Colonic mucosa (tissue), 4 donors: ENCODE data around the gene SRF. TPM values are rescaled to one million over a fixed set of nuclear protein-coding genes. Genes with fewer than 3 reads are reported as not detected.

ENCODE experiments used
- DNase-seq: peaks from one replicate; pipeline ENCODE4 v3.0.0-alpha.2; 2020
- H3K27ac ChIP-seq: fragments of 200-600 bp; one replicate; pipeline ENCODE4 v1.8.0; 2021
- H3K27me3 ChIP-seq: fragments of 200-600 bp; one replicate; pipeline ENCODE4 v1.8.0; 2021
- H3K36me3 ChIP-seq: fragments of 200-600 bp; one replicate; pipeline ENCODE4 v1.8.0; 2021
- H3K4me1 ChIP-seq: fragments of 200-600 bp; one replicate; pipeline ENCODE4 v1.8.0; 2021; ENCODE audit warnings: mild to moderate bottlenecking
- H3K4me3 ChIP-seq: fragments of 200-600 bp; one replicate; pipeline ENCODE4 v1.8.0; 2021
- H3K9ac ChIP-seq, 2 donors: one replicate each; pipeline ENCODE4 v1.7.0; 2013; ENCODE audit warnings: control low read depth in 2 of 2, low read depth in 2 of 2, low read length in 2 of 2
- H3K9me3 ChIP-seq: fragments of 200-600 bp; one replicate; pipeline ENCODE4 v1.8.0; 2021
- intact Hi-C: fragments of 100-400 bp; cut with DNase I; formaldehyde crosslinking; loops from one replicate; pipeline ENCODE4 v1.14.1; 2022
- total RNA-seq, 2 donors: library from RNA; stranded (reverse); fragmentation: NEBNext Ultra II Directional in 1 of 2; extraction: Animal tissue kit (Norgen Biotek cat#: 25700) in 1 of 2; gene quantifications; one replicate each; pipeline ENCODE4 v1.2.1, GENCODE V29; 2021
- TF ChIP-seq, protein P1 (sequence below): fragments of 200-600 bp; IDR thresholded peaks from one replicate; pipeline ENCODE4 v1.8.0; 2022; ENCODE audit warnings: antibody characterized with exemption, mild to moderate bottlenecking
- donor health status: healthy.
- donor health status: DM: no; HTN: no; CAD: no.
- donor health status: DM: no; HTN: no; CAD: no.

Gene SRF
- total RNA-seq, 2 donors from 2014 or later: 24.8 to 37.6 TPM

DNA sequence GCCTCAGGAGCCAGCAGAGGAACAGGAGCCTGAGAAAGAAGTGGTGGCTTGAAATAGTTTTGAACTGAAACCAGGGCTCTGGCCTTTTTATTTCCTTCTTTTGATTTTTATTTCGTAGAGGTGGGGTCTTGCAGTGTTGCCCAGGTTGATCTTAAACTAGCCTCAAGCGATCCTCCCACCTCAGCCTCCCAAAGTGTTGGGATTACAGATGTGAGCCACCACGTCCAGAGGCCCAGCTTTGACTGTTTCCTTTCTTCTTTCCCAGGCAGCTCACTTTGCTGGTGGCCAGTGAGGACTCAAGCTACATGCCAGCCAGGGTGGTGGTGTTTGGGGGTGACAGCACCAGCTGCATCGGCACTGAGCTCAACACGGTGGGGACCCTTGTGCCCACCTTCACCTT lies 31.4 kb downstream of the SRF start:
- no peaks in the 10 kb centered on the region for H3K9me3 ChIP-seq
- intact Hi-C loops: no loop called here

DNA sequence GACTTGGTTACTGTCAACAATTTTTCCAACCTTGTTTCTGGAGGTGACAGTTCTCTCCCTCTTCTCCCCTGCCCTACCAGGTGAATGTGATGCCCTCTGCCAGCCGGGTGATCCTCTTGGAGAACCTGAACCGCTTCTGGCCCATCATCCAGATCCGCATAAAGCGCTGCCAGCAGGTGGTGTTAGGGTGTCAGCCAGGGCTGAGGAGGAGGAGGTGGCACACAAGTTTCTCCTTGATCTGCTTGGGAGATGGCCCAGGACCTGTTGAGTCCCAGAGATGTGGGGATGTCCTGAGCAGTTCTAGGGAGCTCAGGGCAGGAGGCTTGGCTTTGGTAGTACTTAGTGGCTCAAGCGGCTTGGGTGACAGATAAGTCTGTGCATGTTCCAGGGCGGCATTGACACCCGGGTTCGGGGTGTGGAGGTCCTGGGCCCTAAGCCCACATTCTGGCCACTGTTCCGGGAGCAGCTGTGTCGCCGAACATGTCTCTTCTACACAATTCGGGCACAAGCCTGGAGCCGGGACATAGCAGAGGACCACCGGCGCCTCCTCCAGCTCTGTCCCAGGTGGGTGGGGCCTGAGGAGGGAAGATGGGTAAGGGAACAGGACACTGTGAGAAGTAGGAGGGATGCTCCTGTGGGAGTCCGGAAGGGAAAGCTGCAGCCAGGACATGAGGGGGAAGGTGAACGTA lies 32.1 kb downstream of the SRF start:
- intact Hi-C loops: no loop called here
- Histone ChIP-seq H3K4me1 (no peaks in the 10 kb centered on the region), H3K27ac (no peak overlapping the region), H3K9me3 (no peaks in the 10 kb centered on the region), H3K27me3 (no peaks in the 10 kb centered on the region), H3K36me3 (no peaks in the 10 kb centered on the region), H3K9ac (no peak overlapping the region), H3K4me3 (no peak overlapping the region)
- TF ChIP-seq, protein P1, sequence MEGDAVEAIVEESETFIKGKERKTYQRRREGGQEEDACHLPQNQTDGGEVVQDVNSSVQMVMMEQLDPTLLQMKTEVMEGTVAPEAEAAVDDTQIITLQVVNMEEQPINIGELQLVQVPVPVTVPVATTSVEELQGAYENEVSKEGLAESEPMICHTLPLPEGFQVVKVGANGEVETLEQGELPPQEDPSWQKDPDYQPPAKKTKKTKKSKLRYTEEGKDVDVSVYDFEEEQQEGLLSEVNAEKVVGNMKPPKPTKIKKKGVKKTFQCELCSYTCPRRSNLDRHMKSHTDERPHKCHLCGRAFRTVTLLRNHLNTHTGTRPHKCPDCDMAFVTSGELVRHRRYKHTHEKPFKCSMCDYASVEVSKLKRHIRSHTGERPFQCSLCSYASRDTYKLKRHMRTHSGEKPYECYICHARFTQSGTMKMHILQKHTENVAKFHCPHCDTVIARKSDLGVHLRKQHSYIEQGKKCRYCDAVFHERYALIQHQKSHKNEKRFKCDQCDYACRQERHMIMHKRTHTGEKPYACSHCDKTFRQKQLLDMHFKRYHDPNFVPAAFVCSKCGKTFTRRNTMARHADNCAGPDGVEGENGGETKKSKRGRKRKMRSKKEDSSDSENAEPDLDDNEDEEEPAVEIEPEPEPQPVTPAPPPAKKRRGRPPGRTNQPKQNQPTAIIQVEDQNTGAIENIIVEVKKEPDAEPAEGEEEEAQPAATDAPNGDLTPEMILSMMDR: no peak
- no peak for DNase-seq

More for the DNA sequence above, 31.4 kb downstream of the SRF start:
- Histone ChIP-seq H3K27ac (no peak overlapping the region), H3K36me3 (no peaks in the 10 kb centered on the region), H3K4me3 (no peak overlapping the region), H3K4me1 (no peaks in the 10 kb centered on the region), H3K27me3 (no peaks in the 10 kb centered on the region), H3K9ac (no peak overlapping the region)
- DNase-seq: no peak
- TF ChIP-seq, protein P1: no peak

DNA sequence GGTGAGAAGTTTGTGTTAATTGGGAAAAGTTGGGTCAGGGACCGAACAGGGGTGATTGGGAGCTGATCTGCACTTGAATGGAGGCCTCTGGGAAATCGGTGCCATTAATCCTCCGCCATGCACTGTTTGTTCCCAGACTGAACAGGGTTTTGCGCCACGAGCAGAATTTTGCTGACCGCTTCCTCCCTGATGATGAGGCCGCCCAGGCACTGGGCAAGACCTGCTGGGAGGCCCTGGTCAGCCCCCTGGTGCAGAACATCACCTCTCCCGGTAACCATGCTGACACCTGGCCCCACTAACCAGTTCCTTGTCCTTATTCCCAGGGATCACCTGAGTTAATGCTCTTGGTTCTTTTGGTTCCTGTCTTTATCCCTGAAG lies 32.6 kb downstream of the SRF start:
- Histone ChIP-seq H3K27ac (no peak overlapping the region), H3K4me1 (no peaks in the 10 kb centered on the region), H3K4me3 (no peak overlapping the region), H3K9me3 (no peaks in the 10 kb centered on the region), H3K9ac (no peak overlapping the region), H3K36me3 (no peaks in the 10 kb centered on the region), H3K27me3 (no peaks in the 10 kb centered on the region)
- intact Hi-C loops: no loop called here
- TF ChIP-seq, protein P1: no peak
- no peak for DNase-seq

DNA sequence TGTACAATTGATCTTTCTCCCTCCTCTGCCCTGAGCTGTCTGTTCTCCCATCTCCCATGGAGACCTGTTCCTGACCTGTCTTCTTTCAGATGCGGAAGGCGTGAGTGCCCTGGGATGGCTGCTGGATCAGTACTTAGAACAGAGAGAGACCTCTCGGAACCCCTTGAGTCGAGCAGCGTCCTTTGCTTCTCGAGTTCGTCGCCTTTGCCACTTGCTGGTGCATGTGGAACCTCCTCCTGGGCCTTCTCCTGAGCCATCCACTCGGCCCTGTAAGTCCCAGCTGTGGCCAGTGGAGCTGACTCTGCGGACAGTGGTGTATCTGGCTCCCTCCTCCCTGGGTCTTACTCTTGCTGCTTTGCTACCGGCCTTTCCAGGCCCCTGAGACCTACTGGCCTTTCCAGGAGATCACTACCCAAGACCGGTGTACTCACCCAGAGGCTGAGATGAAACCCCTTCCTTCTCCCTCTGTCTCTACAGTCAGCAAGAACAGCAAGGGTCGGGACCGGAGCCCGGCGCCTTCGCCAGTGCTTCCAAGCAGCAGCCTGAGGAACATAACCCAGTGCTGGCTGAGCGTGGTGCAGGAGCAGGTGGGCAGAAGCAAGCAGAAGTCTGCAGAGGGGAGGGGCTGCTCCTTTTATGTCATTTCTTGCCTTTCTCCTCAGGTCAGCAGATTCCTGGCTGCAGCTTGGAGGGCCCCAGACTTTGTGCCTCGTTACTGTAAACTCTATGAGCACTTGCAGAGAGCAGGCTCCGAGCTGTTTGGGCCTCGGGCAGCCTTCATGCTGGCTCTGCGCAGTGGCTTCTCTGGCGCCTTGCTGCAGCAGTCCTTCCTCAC lies 33.4 kb downstream of the SRF start:
- H3K9me3 ChIP-seq: no peaks in the 10 kb centered on the region
- DNase-seq: no peak
- no peak overlapping the region for H3K4me3 ChIP-seq
- TF ChIP-seq, protein P1: no peak
- no peaks in the 10 kb centered on the region for H3K27me3 ChIP-seq
- intact Hi-C loops: no loop called here
- no peaks in the 10 kb centered on the region for H3K36me3 ChIP-seq
- H3K27ac ChIP-seq: no peak overlapping the region
- H3K4me1 ChIP-seq: no peaks in the 10 kb centered on the region
- no peak overlapping the region for H3K9ac ChIP-seq

DNA sequence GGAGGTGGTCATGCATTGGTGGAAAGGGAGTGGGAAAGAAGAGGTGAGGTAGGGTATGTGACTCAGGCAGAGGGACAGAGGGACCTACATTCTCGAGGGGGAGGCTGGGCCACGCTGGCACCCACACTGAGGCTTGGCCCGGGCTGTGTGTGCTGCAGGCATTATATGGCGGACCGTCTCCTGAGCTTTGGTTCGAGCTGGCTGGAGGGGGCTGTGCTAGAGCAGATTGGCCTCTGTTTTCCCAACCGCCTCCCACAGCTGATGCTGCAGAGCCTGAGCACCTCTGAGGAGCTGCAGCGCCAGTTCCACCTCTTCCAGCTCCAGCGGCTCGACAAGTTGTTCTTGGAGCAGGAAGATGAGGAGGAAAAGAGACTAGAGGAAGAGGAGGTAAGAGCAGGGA lies 34.8 kb downstream of the SRF start:
- Histone ChIP-seq H3K4me3 (no peak overlapping the region), H3K9ac (no peak overlapping the region), H3K9me3 (no peaks in the 10 kb centered on the region), H3K36me3 (no peaks in the 10 kb centered on the region), H3K4me1 (no peaks in the 10 kb centered on the region), H3K27ac (no peak overlapping the region), H3K27me3 (no peaks in the 10 kb centered on the region)
- DNase-seq: no peak
- intact Hi-C loops: no loop called here
- TF ChIP-seq, protein P1: no peak
